KMS-11 (cell line): ENCODE results near the gene EML1.

Experiments
- H2AFZ ChIP-seq: fragments of 200-600 bp; sonication (generic); 2 replicates; pipeline ENCODE4 v1.6.1; 2016; ENCODE audit warnings: antibody characterized with exemption, mixed run types, low read depth
- H3K27ac ChIP-seq: fragments of 200-600 bp; sonication (generic); 2 replicates; pipeline ENCODE4 v1.6.1; 2016; ENCODE audit warnings: mild to moderate bottlenecking, mixed run types
- H3K27me3 ChIP-seq: fragments of 200-600 bp; sonication (generic); 2 replicates; pipeline ENCODE4 v1.6.1; 2017; ENCODE audit warnings: mild to moderate bottlenecking, low read depth, mixed run types, moderate library complexity; ENCODE audit not compliant: insufficient read depth
- H3K36me3 ChIP-seq: fragments of 200-600 bp; sonication (generic); 2 replicates; pipeline ENCODE4 v1.6.1; 2017; ENCODE audit warnings: mild to moderate bottlenecking, mixed run types; ENCODE audit not compliant: insufficient read depth
- H3K4me1 ChIP-seq: fragments of 200-600 bp; sonication (generic); 2 replicates; pipeline ENCODE4 v1.6.1; 2016; ENCODE audit warnings: mild to moderate bottlenecking, low read depth, mixed run types; ENCODE audit not compliant: poor library complexity, severe bottlenecking
- H3K4me2 ChIP-seq: fragments of 200-600 bp; sonication (generic); 2 replicates; pipeline ENCODE4 v1.7.0; 2016; ENCODE audit warnings: mild to moderate bottlenecking, mixed run types
- H3K4me3 ChIP-seq: fragments of 200-600 bp; sonication (generic); IDR thresholded peaks from 2 replicates; pipeline ENCODE4 v1.6.1; 2017; ENCODE audit warnings: low read depth, low read length, mixed read lengths; ENCODE audit not compliant: insufficient read depth
- H3K79me2 ChIP-seq: fragments of 200-600 bp; sonication (generic); 2 replicates; pipeline ENCODE4 v1.6.1; 2016; ENCODE audit warnings: low read depth, mixed run types; ENCODE audit not compliant: insufficient read depth
- H3K9ac ChIP-seq: fragments of 200-600 bp; sonication (generic); 2 replicates; pipeline ENCODE4 v1.6.1; 2016; ENCODE audit warnings: mild to moderate bottlenecking, mixed run types
- H4K20me1 ChIP-seq: fragments of 200-600 bp; sonication (generic); 2 replicates; pipeline ENCODE4 v1.6.1; 2016; ENCODE audit warnings: mild to moderate bottlenecking, mixed run types; ENCODE audit not compliant: insufficient read depth
- TF ChIP-seq, protein P1 (sequence below): fragments of 200-600 bp; sonication (generic); conservative IDR thresholded peaks from 2 replicates; pipeline ENCODE4 v1.6.1; 2017; ENCODE audit warnings: low read depth, mild to moderate bottlenecking, antibody characterized with exemption, low read length, moderate library complexity, mixed read lengths

The EML1 gene

DNA sequence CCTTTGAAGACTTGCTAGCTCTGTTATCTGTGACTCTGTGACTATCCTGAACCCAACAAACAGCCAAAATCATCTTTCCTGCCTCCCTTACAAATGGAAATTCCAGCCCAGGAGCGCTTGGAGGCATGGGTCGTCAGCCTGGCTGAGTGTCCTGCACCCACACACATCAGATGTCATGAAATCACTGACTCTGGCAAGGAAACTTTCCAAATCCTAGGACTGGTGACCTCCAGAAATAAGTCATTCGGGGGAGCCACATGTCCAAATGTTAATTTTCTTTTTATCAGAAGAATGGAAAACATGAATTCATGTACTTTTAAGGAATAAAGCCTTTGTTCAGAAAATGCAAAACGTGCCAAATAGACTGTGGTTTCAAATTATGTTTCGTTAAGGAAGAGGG lies 175.7 kb downstream of the EML1 start:
- Histone ChIP-seq H3K4me3 (no peak overlapping the region), H4K20me1 (no peaks in the 10 kb centered on the region), H3K4me2 (no peak overlapping the region), H3K9ac (no peak overlapping the region), H3K27me3 (no peaks in the 10 kb centered on the region), H2AFZ (no peak overlapping the region), H3K27ac (no peak overlapping the region), H3K4me1 (peaks cover 18% of the 10 kb centered on the region), H3K36me3 (no peaks in the 10 kb centered on the region), H3K79me2 (peaks cover 18% of the 10 kb centered on the region; the same call in 1 of the 2 replicates)
- TF ChIP-seq, protein P1, sequence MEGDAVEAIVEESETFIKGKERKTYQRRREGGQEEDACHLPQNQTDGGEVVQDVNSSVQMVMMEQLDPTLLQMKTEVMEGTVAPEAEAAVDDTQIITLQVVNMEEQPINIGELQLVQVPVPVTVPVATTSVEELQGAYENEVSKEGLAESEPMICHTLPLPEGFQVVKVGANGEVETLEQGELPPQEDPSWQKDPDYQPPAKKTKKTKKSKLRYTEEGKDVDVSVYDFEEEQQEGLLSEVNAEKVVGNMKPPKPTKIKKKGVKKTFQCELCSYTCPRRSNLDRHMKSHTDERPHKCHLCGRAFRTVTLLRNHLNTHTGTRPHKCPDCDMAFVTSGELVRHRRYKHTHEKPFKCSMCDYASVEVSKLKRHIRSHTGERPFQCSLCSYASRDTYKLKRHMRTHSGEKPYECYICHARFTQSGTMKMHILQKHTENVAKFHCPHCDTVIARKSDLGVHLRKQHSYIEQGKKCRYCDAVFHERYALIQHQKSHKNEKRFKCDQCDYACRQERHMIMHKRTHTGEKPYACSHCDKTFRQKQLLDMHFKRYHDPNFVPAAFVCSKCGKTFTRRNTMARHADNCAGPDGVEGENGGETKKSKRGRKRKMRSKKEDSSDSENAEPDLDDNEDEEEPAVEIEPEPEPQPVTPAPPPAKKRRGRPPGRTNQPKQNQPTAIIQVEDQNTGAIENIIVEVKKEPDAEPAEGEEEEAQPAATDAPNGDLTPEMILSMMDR = no peak

DNA sequence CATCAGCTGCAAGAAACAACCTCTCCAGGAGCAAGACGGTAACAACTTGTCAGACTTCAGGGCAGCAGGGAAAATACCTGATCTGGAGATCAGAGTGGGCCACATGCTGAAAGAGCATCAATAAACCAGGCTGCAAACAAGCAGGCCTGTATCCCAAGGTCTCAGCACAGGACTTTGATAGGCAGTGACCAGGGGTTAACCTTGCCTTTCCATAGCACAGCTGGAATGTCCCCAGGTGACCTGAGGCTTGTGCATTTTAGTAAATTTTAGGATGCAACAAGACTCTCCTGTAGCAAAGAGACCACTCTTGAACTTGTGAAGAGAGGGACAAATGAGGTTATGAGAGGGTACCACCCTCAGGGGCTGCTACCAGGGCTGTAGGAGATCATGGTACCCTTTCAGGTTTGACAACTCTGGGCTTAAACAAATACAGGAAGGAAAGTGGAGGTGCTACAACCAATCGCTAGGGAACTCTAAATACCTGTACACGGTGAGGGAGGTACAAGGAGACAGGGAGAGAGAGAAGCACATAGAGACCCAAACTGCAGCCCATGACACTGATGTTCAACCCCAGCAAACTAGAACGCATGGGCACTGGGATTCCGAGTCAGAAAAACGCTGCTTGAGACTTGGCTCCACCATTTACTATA lies 176.6 kb downstream of the EML1 start:
- H3K27me3 ChIP-seq = no peaks in the 10 kb centered on the region
- H3K4me2 ChIP-seq = no peak overlapping the region
- no peak overlapping the region for H2AFZ ChIP-seq
- H3K9ac ChIP-seq = no peak overlapping the region
- TF ChIP-seq, protein P1 = no peak
- no peaks in the 10 kb centered on the region for H4K20me1 ChIP-seq
- H3K79me2 ChIP-seq = peaks cover 22% of the 10 kb centered on the region; the same call in 1 of the 2 replicates
- H3K4me3 ChIP-seq = no peak overlapping the region
- no peak overlapping the region for H3K27ac ChIP-seq
- H3K36me3 ChIP-seq = no peaks in the 10 kb centered on the region
- H3K4me1 ChIP-seq = peaks cover 18% of the 10 kb centered on the region

DNA sequence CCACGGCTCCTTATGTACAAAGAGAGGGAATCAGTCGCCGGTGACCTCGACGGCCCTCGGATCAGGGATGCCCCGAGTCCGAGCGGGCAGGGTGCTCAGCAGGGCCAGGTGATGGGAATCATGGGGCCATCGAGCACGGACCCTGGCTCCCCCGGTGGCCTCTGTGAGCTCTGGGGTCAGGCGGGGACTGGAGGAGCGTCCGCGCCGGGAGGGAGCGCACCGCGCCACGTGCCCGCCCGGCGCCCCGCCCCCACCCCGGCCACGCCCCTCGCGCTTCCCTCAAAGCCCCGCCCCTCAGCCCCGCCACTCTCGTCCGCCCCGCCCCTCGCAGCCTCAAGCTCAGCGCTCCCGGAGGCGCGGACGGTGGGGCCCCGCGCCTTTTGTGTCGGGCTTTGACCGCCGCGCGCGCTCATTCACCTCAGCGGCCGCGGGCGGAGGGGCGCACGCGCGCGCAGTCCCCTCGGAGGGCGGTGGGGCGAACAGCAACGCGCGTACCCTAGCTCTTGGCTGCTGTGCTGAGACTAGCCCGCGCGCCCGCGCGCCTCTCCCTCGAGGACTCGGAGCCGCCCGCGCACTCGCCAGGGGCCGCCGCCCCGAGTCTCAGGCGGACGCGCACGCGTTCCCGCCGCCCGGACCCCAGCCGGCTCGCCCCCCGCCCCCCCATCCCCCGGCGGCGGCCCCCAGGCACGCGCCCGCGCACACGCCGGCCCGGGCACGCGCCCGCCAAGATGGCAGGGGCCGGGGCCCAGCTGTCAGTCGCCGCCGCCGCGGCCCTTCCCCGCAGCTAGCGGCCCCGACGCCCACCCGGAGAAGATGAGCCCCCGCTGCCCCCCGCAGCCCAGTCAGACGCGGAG lies 178.1 kb downstream of the EML1 start:
- H4K20me1 ChIP-seq = no peaks in the 10 kb centered on the region
- H3K9ac ChIP-seq = peak overlapping the region; percentile 71; the same call in 1 of the 2 replicates
- H3K27ac ChIP-seq = peak overlapping the region; percentile 62

DNA sequence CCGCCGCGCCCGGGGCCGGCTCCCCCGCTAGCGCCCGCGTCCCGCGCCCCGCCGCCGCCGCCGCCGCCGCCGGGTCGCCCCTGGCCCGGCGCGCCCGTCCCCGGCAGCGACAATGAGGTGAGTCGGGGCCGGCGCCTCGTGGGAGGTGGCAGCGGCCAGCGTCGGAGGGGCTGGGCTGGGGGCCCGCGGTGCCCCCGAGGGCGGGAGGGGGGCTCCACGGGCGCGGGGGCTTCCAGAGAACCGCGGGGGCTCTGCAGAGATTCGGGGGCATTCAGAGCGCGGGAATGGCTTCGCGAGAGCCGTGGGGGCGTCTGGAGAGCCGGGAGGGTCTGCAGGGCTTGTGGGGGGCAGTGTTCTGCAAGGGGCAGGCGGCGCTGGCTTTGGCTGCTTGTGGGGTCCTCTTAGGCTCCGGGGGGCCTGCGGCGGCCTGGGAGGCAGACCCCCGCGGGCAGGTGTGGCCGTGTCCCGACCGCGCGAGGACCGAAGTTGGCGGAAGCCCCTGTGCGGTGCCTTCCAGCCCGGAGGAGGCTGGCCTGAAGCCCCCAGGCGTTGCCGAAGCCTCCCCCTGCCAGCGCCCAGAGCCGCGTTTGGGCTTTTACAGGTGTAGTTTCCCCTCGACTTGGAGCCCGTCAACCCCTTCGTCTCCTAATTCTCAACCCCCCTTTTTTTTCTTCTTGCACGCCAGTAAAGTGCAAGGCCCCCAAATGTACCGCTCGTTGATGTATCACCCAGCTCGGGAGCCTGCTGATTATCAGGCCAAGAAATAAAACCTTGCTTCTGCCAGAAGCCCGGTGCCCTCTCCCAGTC lies 178.9 kb downstream of the EML1 start:
- Histone ChIP-seq H3K4me1 (peaks cover 18% of the 10 kb centered on the region), H3K36me3 (no peaks in the 10 kb centered on the region), H3K9ac (peak overlapping the region; percentile 71; the same call in 1 of the 2 replicates), H3K4me3 (no peak overlapping the region), H3K27me3 (no peaks in the 10 kb centered on the region), H3K27ac (no peak overlapping the region), H2AFZ (peak overlapping the region; percentile 41; the same call in 1 of the 2 replicates), H4K20me1 (no peaks in the 10 kb centered on the region), H3K79me2 (peaks cover 22% of the 10 kb centered on the region; the same call in 1 of the 2 replicates), H3K4me2 (peak overlapping the region; percentile 62)
- TF ChIP-seq, protein P1 = no peak

More for the DNA sequence above, 178.1 kb downstream of the EML1 start:
- Histone ChIP-seq H3K4me2 (peak overlapping the region; percentile 42; the same call in 1 of the 2 replicates), H3K27me3 (no peaks in the 10 kb centered on the region), H2AFZ (peak overlapping the region; percentile 97), H3K36me3 (no peaks in the 10 kb centered on the region), H3K4me3 (no peak overlapping the region), H3K4me1 (peaks cover 18% of the 10 kb centered on the region), H3K79me2 (peaks cover 22% of the 10 kb centered on the region; the same call in 1 of the 2 replicates)
- TF ChIP-seq, protein P1 = no peak
